HG03159 (cell line): Measurements from ENCODE around the gene MAPK12.

Experiments
- ATAC-seq: cut with Tn5 transposase; IDR thresholded peaks from one replicate; pipeline ENCODE4 v1.9.1; 2021; ENCODE audit warnings: mild to moderate bottlenecking, moderate library complexity; ENCODE audit not compliant: unreplicated experiment

The MAPK12 gene

GRCh38 chr22:50253046-50253915 is 8.2 kb downstream of the MAPK12 start:
- no peak for ATAC-seq

GRCh38 chr22:50252082-50253045 is 9.1 kb downstream of the MAPK12 start:
- no peak for ATAC-seq

GRCh38 chr22:50251477-50252081 is 9.9 kb downstream of the MAPK12 start:
- no peak for ATAC-seq

DNA sequence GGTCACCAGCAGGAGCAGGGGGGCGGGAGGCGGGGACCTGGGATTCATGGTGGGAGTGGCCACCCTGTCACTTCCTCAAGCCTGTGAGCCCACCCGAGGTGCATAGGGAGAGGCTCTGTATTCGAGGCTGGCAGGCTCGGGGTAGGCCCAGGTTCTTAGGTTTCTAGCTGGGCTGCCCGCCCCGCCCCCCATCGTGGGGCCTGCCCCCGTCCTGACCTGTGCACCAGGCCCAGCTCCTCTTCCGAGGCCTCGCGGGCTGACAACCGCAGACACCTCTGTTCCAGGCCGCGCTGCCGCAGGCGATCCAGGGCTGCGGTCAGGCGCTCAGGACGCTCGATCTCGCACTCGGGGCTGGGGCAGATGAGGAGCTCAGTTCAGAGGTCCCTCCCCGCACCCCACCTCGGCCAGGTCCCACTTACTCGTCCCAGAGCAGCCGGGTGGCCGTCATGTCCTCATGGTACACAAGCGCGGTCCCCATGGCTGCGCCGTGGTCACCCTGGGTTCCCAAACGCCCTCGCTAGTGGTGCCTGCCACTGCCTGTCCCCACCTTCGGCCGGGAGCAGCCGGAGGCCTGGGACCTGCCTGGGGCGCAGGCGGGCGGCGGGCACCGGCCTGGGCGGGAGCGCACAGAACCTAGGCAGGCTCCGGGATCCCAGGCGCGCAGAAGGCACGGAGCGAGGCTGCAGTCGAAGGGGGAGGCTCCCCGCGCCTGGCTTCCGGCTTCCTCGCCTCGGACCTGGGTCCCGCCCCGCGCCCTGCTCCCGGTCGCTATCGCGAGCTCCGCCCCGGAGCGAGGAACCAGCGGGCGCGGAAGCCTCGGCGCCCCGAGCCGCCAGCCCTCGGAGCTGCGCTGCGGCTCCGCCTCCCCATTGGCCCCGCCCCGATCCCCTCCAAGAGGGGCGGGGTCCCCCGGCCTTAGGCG is 10.7 kb downstream of the MAPK12 start, which contains the start of gene HDAC10:
HDAC10 (minus strand) TSS at position 711 of the 922 bp plus-strand sequence; CDS start at position 478, 233 bp downstream.
- no peak for ATAC-seq

DNA sequence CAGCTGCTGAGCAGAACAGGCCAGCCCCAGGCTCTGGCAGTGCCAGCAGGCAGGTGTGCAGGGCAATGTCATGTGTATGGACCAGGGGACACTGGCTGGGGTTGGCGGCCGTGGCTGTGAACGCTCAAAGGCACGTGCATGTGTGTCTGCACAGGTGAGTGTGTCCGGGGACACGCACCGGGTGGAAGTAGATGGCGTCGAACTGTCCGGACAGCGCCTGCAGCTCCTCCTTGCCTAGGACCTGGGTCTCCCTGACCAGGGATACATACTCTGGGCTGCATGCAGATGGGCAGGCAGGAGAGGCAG is 11.3 kb downstream of the MAPK12 start:
- no peak for ATAC-seq

DNA sequence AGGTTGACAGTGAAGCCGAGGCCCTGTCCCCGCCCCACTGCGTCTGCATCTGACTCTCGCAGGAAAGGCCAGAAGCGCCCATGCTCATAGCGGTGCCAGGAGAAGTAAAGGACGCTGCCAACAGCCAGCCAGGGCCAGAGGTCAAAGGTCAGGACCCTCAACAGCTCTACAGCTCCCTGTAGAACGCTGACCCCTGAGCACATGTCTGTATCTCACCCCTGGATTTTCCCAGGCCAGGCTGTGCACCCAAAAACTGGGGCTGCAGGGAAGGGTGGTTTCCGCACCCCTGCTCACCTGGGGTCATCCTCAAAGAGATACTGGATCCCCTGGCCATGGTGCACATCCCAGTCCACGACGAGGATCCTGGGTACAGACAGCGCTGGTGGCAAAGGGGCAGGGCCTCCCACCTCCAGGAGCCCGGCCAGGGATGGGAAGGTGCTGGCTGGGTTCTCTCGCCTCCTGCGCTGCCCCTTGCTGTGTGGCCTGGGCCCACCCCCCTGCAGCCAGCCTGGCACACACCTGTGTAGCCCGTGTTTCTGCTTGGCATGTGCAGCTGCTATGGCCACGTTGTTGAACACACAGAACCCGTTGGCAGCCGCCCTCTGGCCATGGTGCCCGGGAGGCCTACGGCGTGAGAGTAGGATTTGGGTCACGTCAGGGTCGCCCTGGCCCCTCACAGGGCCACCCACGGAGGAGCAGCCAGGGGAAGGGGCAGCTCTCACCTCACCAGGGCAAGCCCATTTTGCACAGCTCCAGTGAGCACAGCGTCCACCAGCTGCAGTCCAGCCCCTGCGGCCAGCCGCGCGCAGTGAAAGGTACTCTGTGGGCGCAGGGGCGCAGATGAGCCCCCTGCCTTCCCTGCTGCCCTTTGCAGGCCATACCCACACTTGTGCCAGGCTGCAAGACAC is 11.9 kb downstream of the MAPK12 start:
- no peak for ATAC-seq

- no peak for ATAC-seq
Measured at GRCh38 chr22:50248196-50249081, 13.0 kb downstream of the MAPK12 start.

GRCh38 chr22:50247748-50248147 is 13.7 kb downstream of the MAPK12 start:
- ATAC-seq = no peak

DNA sequence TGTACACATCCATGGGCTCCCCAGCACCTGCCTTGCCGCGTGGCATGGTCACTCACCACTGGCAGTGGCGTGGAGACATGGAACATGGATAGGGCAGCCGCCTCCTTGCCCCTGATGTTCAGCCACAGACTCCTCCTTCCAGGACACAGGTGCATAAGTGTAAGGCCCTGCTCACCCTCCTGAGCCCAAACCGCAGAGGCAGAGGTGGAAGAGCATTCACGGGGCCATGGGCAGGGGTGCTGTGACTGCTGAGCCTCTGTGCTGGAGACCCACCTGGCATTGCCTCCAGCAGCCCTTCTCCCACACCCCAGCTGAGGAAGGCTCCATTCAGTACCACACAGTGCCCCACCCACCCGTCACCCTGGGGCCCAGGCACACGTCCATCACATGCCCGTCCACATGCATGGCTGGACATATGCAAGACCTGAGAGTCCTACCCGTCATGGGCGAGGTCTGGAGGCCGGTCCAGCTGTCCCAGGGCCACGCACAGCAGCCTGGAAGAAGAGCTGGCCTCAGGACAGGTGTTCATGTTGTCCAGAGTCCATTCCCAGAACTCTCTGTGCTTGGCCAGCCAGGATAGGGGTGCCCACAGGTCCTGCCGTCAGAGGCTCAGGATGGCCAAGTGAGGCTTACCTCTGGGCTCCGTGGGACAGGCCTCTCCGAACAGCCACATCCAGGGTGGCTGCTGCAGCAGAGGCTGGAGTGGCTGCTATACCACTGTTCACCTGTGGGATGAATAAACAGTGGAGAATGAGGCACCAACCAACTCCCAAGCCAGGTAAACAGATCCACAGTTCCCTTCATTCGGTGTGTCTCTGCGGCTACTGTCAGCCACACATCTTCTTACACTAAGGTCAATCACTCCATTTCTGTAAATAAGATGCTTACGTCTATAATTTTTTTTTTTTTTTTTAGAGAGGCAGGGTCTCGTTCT is 15.0 kb downstream of the MAPK12 start:
- ATAC-seq = no peak

DNA sequence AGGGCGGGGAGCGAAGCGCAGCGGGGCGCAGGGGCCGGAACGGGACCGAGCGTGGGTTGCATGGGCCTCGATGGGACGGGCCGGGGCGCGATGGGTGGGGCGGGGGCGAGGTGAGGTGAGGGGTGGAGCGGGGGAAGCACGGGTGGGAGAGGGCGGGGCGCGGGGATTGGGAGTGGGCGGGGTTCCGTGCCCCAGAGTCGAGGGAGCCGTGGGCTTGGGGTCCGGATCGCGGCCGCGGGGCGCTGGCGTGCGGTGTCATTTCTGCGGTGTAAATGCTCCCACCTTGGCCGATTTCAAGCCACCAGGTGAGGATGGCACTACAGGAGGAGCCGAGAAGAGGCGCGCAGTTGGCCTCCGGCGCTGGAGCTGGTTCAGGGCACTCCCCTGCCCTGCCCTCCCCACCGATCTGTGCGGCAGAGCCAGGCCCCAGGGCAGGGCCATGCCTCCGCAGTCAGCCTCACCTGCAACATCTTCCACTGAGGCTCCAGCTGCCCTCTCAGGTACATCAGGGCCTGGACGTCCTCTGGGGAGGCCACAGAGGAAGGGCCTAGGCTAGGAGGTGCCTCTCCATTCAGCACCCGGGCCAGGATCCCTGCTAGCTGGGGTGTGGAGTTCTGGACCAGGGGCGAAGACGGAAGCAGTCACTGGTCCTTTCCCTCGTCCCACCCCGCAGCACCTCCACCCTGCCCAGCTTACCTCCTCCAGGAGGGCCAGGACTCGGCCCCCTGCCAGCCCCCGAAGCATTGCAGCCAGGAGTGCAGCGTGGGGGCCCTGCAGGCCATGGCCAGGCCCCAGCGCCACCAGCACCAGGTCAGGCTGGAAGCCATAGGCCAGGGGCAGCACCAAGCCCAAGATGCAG is 16.0 kb downstream of the MAPK12 start:
- no peak for ATAC-seq

- peak; percentile 66 for ATAC-seq
Measured at GRCh38 chr22:50244420-50245213, 16.9 kb downstream of the MAPK12 start, which contains the start of gene TUBGCP6. Gene TUBGCP6, minus strand, starts transcription at chr22:50245023. Its CDS starts 564 bp downstream, at chr22:50244459.

GRCh38 chr22:50243685-50244419 is 17.6 kb downstream of the MAPK12 start:
- no peak for ATAC-seq

DNA sequence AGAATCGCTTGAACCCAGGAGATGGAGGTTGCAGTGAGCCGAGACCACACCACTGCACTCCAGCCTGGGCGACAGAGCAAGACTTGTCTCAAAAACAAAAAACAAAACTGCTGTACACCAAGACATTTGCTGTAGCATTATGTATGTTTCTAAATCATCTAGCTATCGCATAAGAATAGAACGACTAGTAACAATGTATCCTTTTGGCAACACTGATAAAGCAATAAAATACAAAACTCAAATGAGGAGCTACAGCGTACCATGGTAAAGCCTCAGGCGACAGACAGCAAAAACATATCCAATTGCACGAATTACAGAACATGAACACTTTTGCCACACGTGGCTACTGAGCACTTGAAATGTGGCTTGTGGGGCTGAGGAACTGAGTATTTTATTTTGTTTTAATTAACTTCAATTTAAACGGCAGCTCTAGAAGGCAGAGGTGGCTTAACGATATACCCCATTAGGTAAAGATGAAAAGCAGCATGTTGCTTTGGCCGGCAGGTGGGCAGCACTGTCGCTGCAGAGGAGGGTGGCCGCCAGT is 19.0 kb downstream of the MAPK12 start:
- ATAC-seq = no peak

GRCh38 chr22:50238755-50239154 is 22.7 kb downstream of the MAPK12 start:
- no peak for ATAC-seq
